GM18526 (cell line): ENCODE data around the gene RGS6.

Experiments used
- POLR2A ChIP-seq: IDR thresholded peaks from 3 replicates; pipeline ENCODE4 v1.6.1; 2011; ENCODE audit not compliant: insufficient read length; ENCODE audit errors: extremely low read depth

RGS6 gene

GRCh38 chr14:72604133-72604532, 671.9 kb downstream of the RGS6 start:
- no peak for TF ChIP-seq POLR2A

GRCh38 chr14:72605096-72605920, 673.1 kb downstream of the RGS6 start:
- TF ChIP-seq POLR2A: no peak

GRCh38 chr14:72605921-72606220, 673.6 kb downstream of the RGS6 start:
- TF ChIP-seq POLR2A: no peak

- TF ChIP-seq POLR2A: no peak
Observed at GRCh38 chr14:72606879-72607278, 674.6 kb downstream of the RGS6 start.

GRCh38 chr14:72607386-72608130, 675.3 kb downstream of the RGS6 start:
- no peak for TF ChIP-seq POLR2A

GRCh38 chr14:72608391-72609204, 676.4 kb downstream of the RGS6 start:
- no peak for TF ChIP-seq POLR2A

- no peak for TF ChIP-seq POLR2A
Observed at GRCh38 chr14:72609205-72609916, 677.1 kb downstream of the RGS6 start.

- TF ChIP-seq POLR2A: no peak
Observed at GRCh38 chr14:72610096-72610830, 678.0 kb downstream of the RGS6 start.

GRCh38 chr14:72610831-72611200, 678.6 kb downstream of the RGS6 start:
- no peak for TF ChIP-seq POLR2A

GRCh38 chr14:72611506-72611905, 679.3 kb downstream of the RGS6 start:
- no peak for TF ChIP-seq POLR2A

GRCh38 chr14:72612041-72612440, 679.8 kb downstream of the RGS6 start:
- no peak for TF ChIP-seq POLR2A

- no peak for TF ChIP-seq POLR2A
Observed at GRCh38 chr14:72613231-72613974, 681.2 kb downstream of the RGS6 start.

- TF ChIP-seq POLR2A: no peak
Observed at GRCh38 chr14:72613975-72614319, 681.7 kb downstream of the RGS6 start.

GRCh38 chr14:72614365-72614764, 682.1 kb downstream of the RGS6 start:
- TF ChIP-seq POLR2A: no peak
